HepG2 (cell line): ENCODE data around the gene CDC37. TPM values are rescaled to one million over a fixed set of nuclear protein-coding genes. Genes with fewer than 3 reads are reported as not detected.

Experiments
- KIAA2018 ChIP-seq: sonication (generic); formaldehyde crosslinking; IDR thresholded peaks from 2 replicates; pipeline ENCODE4 v1.5.0; 2020; ENCODE audit warnings: mild to moderate bottlenecking, missing genetic modification reagents, borderline replicate concordance
- KLF12 ChIP-seq: sonication (generic); formaldehyde crosslinking; IDR thresholded peaks from 2 replicates; pipeline ENCODE4 v1.4.0; 2020; ENCODE audit warnings: missing genetic modification reagents, borderline replicate concordance
- KLF16 ChIP-seq, 2 experiments: sonication (generic) in 1 of 2; formaldehyde crosslinking in 1 of 2; IDR thresholded peaks; 2 replicates each; pipeline versions ENCODE4 v1.6.1 to v1.8.0; 2016 to 2023; ENCODE audit warnings: missing genetic modification reagents in 2 of 2, missing compliant biosample characterization in 1 of 2
- KLF9 ChIP-seq: IDR thresholded peaks from 2 replicates; pipeline ENCODE4 v1.6.1; 2016; ENCODE audit warnings: low read depth
- LCORL ChIP-seq, 2 experiments: fragments of 450-650 bp in 1 of 2; sonication (generic) in 1 of 2; formaldehyde crosslinking in 1 of 2; IDR thresholded peaks; 2 replicates each; pipeline versions ENCODE4 v1.5.0 to v1.6.1; 2017 to 2020; ENCODE audit warnings: antibody characterized with exemption in 1 of 2, missing genetic modification reagents in 1 of 2
- MAF1 ChIP-seq: sonication (generic); formaldehyde crosslinking; IDR thresholded peaks from 2 replicates; pipeline ENCODE4 v1.5.0; 2020; ENCODE audit warnings: missing genetic modification reagents, borderline replicate concordance
- MAX ChIP-seq: IDR thresholded peaks from 2 replicates; pipeline ENCODE4 v1.6.1; 2012; ENCODE audit warnings: inconsistent platforms
- SMAD1 ChIP-seq: sonication (generic); formaldehyde crosslinking; IDR thresholded peaks from 2 replicates; pipeline ENCODE4 v1.4.0; 2020; ENCODE audit warnings: missing genetic modification reagents, low read depth, mild to moderate bottlenecking, borderline replicate concordance
- SNAPC2 ChIP-seq: sonication (generic); formaldehyde crosslinking; IDR thresholded peaks from 2 replicates; pipeline ENCODE4 v1.8.1; 2022; ENCODE audit warnings: mild to moderate bottlenecking, missing genetic modification reagents
- SP140L ChIP-seq: sonication (generic); formaldehyde crosslinking; IDR thresholded peaks from 2 replicates; pipeline ENCODE4 v1.4.0; 2020; ENCODE audit warnings: missing genetic modification reagents, borderline replicate concordance
- SRSF1 ChIP-seq: fragments of 200-400 bp; formaldehyde crosslinking; optimal IDR thresholded peaks from 2 replicates; pipeline ENCODE3; 2017; ENCODE audit warnings: mild to moderate bottlenecking, low read depth, low read length, moderate library complexity
- TRAFD1 ChIP-seq: sonication (generic); formaldehyde crosslinking; IDR thresholded peaks from 2 replicates; pipeline ENCODE4 v1.5.1; 2020; ENCODE audit warnings: missing genetic modification reagents, mild to moderate bottlenecking, borderline replicate concordance
- ZBTB14 ChIP-seq: sonication (generic); formaldehyde crosslinking; IDR thresholded peaks from 2 replicates; pipeline ENCODE4 v1.4.0; 2020; ENCODE audit warnings: missing genetic modification reagents
- ZKSCAN5 ChIP-seq: sonication (generic); formaldehyde crosslinking; IDR thresholded peaks from 2 replicates; pipeline ENCODE4 v1.5.1; 2020; ENCODE audit warnings: mild to moderate bottlenecking, missing genetic modification reagents
- ZNF510 ChIP-seq: sonication (generic); formaldehyde crosslinking; IDR thresholded peaks from 2 replicates; pipeline ENCODE4 v1.4.0; 2020; ENCODE audit warnings: low read depth, mild to moderate bottlenecking, missing genetic modification reagents
- ZNF546 ChIP-seq: sonication (generic); formaldehyde crosslinking; conservative IDR thresholded peaks from 2 replicates; pipeline ENCODE4 v1.8.1; 2023; ENCODE audit warnings: mild to moderate bottlenecking, missing genetic modification reagents
- ZNF790 ChIP-seq: sonication (generic); formaldehyde crosslinking; IDR thresholded peaks from 2 replicates; pipeline ENCODE4 v1.8.0; 2022; ENCODE audit warnings: missing genetic modification reagents, mild to moderate bottlenecking, borderline replicate concordance
- polyA plus RNA-seq, 8 experiments: library from polyadenylated mRNA; depleted of rRNA in 3 of 8; stranded (reverse) in 7 of 8; unstranded in 1 of 8; fragments of >200 nt; fragmentation: Illumina TruSeq in 4 of 8; extraction: Trizol in 4 of 8; gene quantifications; 2 replicates each; pipeline versions ENCODE4 v1.2.1 to v1.2.3, GENCODE V29; 2011 to 2016; ENCODE audit warnings: low read depth in 4 of 8, missing spikeins in 1 of 8, mixed read lengths in 1 of 8; ENCODE audit not compliant: insufficient read depth in 1 of 8
- total RNA-seq, 5 experiments: library from RNA; depleted of rRNA; stranded (reverse); fragments of >200 nt; fragmentation: Illumina TruSeq; extraction: Trizol; gene quantifications; 2 replicates each; pipeline ENCODE4 v1.2.3, GENCODE V29; 2016; ENCODE audit warnings: low read depth in 1 of 5

CDC37 gene
- total and polyA plus RNA-seq, 2 of the 13 experiments (the other 11 are each of a cell fraction or from before 2014, with no cell fraction given) = 158 to 177 TPM

GRCh38 chr19:10380313-10381102 lies 22.8 kb downstream of the CDC37 start, which contains the start of gene TYK2 (continued):
- TF ChIP-seq KLF12 (CRISPR knock-in tag) (no peak; the same call in 1 of the 2 replicates), ZNF546 (CRISPR knock-in tag) (peak; percentile 23; the same call in 1 of the 2 replicates), ZNF790 (CRISPR knock-in tag) (no peak), LCORL (IDR thresholded peaks at IDR 0.05) (no peak), LCORL (CRISPR knock-in tag; IDR thresholded peaks at IDR 0.05) (peak; percentile 6), SP140L (CRISPR knock-in tag) (no peak), ZKSCAN5 (CRISPR knock-in tag) (no peak), SNAPC2 (CRISPR knock-in tag) (no peak; the same call in 1 of the 2 replicates), KLF16 (CRISPR knock-in tag; IDR thresholded peaks at IDR 0.05) (peak in 1 of 2 experiments; percentile 48; a peak in 1 of 4 replicates), KIAA2018 (CRISPR knock-in tag) (no peak), KLF9 (CRISPR knock-in tag) (0 out of 2 replicates have a peak, but pooled peaks have one; percentile 27), TRAFD1 (CRISPR knock-in tag) (no peak), MAF1 (CRISPR knock-in tag) (no peak), ZNF510 (CRISPR knock-in tag) (peak; percentile 50; the same call in 1 of the 2 replicates), MAX (peak; percentile 95), SRSF1 (peak; percentile 48), ZBTB14 (CRISPR knock-in tag) (no peak), SMAD1 (CRISPR knock-in tag) (no peak)
